ENCODE measurements around the gene PPP1R13B. TPM values are rescaled to one million over a fixed set of nuclear protein-coding genes. Genes with fewer than 3 reads are reported as not detected.

PPP1R13B gene
- total and polyA plus RNA-seq, 7 donors = 4.7 to 17.9 (median 13.3) TPM

- intact Hi-C loops (cut with DNase I) = loop anchor here in 1 of 2 donors (5.0 kb wide), 1 partner anchor 65 kb away; no protein-coding TSS in a partner anchor
These were observed 149.6 kb downstream of the PPP1R13B start for GRCh38 chr14:103697603-103698379.

GRCh38 chr14:103697206-103697602 lies 150.2 kb downstream of the PPP1R13B start:
- WGBS, 3 donors = 30 to 49% (median 31%) methylated on average over 3 of the region's 3 CpGs
- no peaks in the 10 kb centered on the region for H3K9me3 ChIP-seq
- TF ChIP-seq, protein P1, sequence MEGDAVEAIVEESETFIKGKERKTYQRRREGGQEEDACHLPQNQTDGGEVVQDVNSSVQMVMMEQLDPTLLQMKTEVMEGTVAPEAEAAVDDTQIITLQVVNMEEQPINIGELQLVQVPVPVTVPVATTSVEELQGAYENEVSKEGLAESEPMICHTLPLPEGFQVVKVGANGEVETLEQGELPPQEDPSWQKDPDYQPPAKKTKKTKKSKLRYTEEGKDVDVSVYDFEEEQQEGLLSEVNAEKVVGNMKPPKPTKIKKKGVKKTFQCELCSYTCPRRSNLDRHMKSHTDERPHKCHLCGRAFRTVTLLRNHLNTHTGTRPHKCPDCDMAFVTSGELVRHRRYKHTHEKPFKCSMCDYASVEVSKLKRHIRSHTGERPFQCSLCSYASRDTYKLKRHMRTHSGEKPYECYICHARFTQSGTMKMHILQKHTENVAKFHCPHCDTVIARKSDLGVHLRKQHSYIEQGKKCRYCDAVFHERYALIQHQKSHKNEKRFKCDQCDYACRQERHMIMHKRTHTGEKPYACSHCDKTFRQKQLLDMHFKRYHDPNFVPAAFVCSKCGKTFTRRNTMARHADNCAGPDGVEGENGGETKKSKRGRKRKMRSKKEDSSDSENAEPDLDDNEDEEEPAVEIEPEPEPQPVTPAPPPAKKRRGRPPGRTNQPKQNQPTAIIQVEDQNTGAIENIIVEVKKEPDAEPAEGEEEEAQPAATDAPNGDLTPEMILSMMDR (IDR thresholded peaks at IDR 0.05) = no peak
- ATAC-seq (no peak), DNase-seq (no peak)
- no peak overlapping the region for H3K4me3 ChIP-seq
- intact Hi-C loops (cut with DNase I) = loop anchor here in 1 of 2 donors (5.0 kb wide), 1 partner anchor 65 kb away; no protein-coding TSS in a partner anchor
- H3K4me1 ChIP-seq = peaks cover 59% of the 10 kb centered on the region
- no peaks in the 10 kb centered on the region for H3K27me3 ChIP-seq (ENCODE audit: insufficient read depth in 3 of 3, low read length in 2 of 3)
- peak overlapping the region; percentile 64 for H3K27ac ChIP-seq
- peaks cover 5 to 56% of the 10 kb centered on the region in 2 donors for H3K36me3 ChIP-seq (ENCODE audit: insufficient read depth in 1 of 2, low read depth in 1 of 2)

More at GRCh38 chr14:103697603-103698379, 149.6 kb downstream of the PPP1R13B start:
- DNase-seq = peak; percentile 12 to 43
- H3K4me1 ChIP-seq = peaks cover 59% of the 10 kb centered on the region
- WGBS, 3 donors = 70 to 74% (median 70%) methylated on average over 12 to 14 of the region's 14 CpGs
- no peak for ATAC-seq
- H3K27ac ChIP-seq = peak overlapping the region; percentile 30
- H3K4me3 ChIP-seq = no peak overlapping the region
- TF ChIP-seq, protein P1 (IDR thresholded peaks at IDR 0.05) = no peak
- peaks cover 5 to 56% of the 10 kb centered on the region in 2 donors for H3K36me3 ChIP-seq (ENCODE audit: insufficient read depth in 1 of 2, low read depth in 1 of 2)
- H3K9me3 ChIP-seq = no peaks in the 10 kb centered on the region
- H3K27me3 ChIP-seq (ENCODE audit: insufficient read depth in 3 of 3, low read length in 2 of 3) = no peaks in the 10 kb centered on the region

DNA sequence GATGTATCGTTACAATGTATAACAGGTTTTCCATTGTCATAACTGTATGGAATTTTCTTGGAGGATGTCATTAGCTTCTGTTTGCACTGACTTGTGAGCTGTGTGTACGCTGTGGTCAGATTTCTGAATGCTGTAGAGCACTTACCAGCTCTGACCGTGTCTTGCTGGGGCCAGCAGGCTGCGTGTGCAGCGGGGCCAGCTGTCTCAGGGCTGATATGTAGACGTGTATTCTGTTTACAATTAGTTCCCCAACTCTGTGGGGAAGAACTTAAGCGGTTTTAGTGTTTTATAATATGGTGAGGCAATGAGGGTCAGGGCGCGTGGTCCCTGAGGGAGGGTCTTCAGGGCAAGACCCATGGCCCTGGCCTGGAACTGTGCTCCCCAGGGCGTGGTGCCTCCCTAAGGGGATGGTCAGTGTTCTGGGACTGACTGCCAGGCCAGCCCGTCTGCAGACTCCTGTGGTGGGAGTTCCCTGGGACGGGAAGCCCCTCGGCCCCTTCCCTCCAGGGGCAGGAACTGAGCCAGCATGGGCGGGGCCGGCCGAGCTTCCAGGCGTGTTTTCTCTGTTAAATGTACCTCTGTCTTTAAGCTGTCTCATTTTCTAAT lies 150.8 kb downstream of the PPP1R13B start:
- intact Hi-C loops (cut with DNase I) = loop anchor here in 1 of 2 donors (5.0 kb wide), 1 partner anchor 64 kb away; no protein-coding TSS in a partner anchor
- Histone ChIP-seq H3K27ac (peak overlapping the region; percentile 64), H3K36me3 (ENCODE audit: insufficient read depth in 1 of 2, low read depth in 1 of 2) (peaks cover 5 to 56% of the 10 kb centered on the region in 2 donors), H3K4me1 (peaks cover 58% of the 10 kb centered on the region), H3K4me3 (no peak overlapping the region), H3K27me3 (ENCODE audit: insufficient read depth in 3 of 3, low read length in 2 of 3) (no peaks in the 10 kb centered on the region), H3K9me3 (no peaks in the 10 kb centered on the region)
- peak; percentile 55 to 80 for DNase-seq
- ATAC-seq = no peak
- TF ChIP-seq, protein P1 (IDR thresholded peaks at IDR 0.05) = no peak
- 27 to 35% (median 29%) methylated on average over 17 of the region's 17 CpGs for whole genome bisulfite sequencing, 3 donors

DNA sequence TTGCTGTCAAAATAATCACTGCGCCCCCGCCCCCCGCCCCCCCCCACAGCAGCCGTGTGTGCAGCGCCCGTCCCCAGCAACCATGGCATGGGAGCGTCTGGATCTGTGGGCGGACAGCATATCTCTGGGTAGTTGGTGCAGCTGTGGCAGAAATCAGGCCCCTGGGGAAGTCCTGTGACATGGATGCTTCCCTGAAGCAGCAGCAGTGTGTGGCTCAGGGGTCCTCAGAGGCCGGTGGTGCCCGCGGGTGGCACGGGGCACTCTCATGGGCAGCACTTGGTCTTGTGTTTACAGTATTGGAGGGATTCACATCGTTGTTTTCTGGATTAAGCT lies 151.3 kb downstream of the PPP1R13B start:
- H3K27ac ChIP-seq = peak overlapping the region; percentile 64
- H3K4me1 ChIP-seq = peaks cover 53% of the 10 kb centered on the region
- 31 to 50% (median 35%) methylated on average over 12 to 13 of the region's 13 CpGs for WGBS, 3 donors
- intact Hi-C loops (cut with DNase I) = loop anchor here in 1 of 2 donors (5.0 kb wide), 1 partner anchor 64 kb away; no protein-coding TSS in a partner anchor
- H3K36me3 ChIP-seq (ENCODE audit: insufficient read depth in 1 of 2, low read depth in 1 of 2) = peaks cover 5 to 61% of the 10 kb centered on the region in 2 donors
- no peak overlapping the region for H3K4me3 ChIP-seq
- DNase-seq (no peak), ATAC-seq (no peak)
- no peaks in the 10 kb centered on the region for H3K9me3 ChIP-seq
- TF ChIP-seq, protein P1 (IDR thresholded peaks at IDR 0.05) = no peak
- H3K27me3 ChIP-seq (ENCODE audit: insufficient read depth in 3 of 3, low read length in 2 of 3) = no peaks in the 10 kb centered on the region
